ENCODE results near the gene KCND3. TPM values are rescaled to one million over a fixed set of nuclear protein-coding genes. Genes with fewer than 3 reads are reported as not detected.
A peak's percentile ranks its signal among the peaks of the same experiment; 100 is the strongest.

Gene KCND3
- total RNA-seq, 1 donor from 2014 or later = 0.43 TPM

GRCh38 chr1:111990026-111990877, 784 bp upstream of the KCND3 start:
- Mint-ChIP-seq H3K36me3 (ENCODE audit: low read depth, unreplicated experiment) (no peaks in the 10 kb centered on the region), H3K9me3 (ENCODE audit: unreplicated experiment) (peaks cover 3% of the 10 kb centered on the region), H3K27me3 (ENCODE audit: low read depth, unreplicated experiment) (peaks cover 88% of the 10 kb centered on the region), H3K4me1 (ENCODE audit: low read depth, unreplicated experiment) (peaks cover 5% of the 10 kb centered on the region), H3K4me3 (ENCODE audit: unreplicated experiment) (peak overlapping the region; percentile 85), H3K27ac (ENCODE audit: unreplicated experiment) (no peak overlapping the region)
- no peak for FAIRE-seq
- Histone ChIP-seq H3K27me3 (ENCODE audit: insufficient read depth, low read length) (peaks cover 56% of the 10 kb centered on the region), H3K9me3 (ENCODE audit: insufficient read depth, low read depth, low read length) (no peaks in the 10 kb centered on the region), H3K4me1 (ENCODE audit: insufficient read depth, low read length) (peaks cover 6% of the 10 kb centered on the region), H4K20me1 (ENCODE audit: insufficient read depth, low read length) (no peaks in the 10 kb centered on the region), H3K4me3 (ENCODE audit: insufficient read depth, low read depth, low read length) (peak overlapping the region; percentile 33), H3K9ac (ENCODE audit: low read length) (no peak overlapping the region), H3K36me3 (ENCODE audit: insufficient read depth, low read length) (no peaks in the 10 kb centered on the region), H2AFZ (ENCODE audit: low read depth, low read length) (peak overlapping the region; percentile 62), H3K79me2 (ENCODE audit: insufficient read depth, low read length) (no peaks in the 10 kb centered on the region), H3K4me2 (ENCODE audit: low read length) (peak overlapping the region; percentile 86), H3K27ac (ENCODE audit: low read depth, low read length) (no peak overlapping the region)
- TF ChIP-seq EZH2 (IDR thresholded peaks at IDR 0.05; ENCODE audit: insufficient read depth, low read length) (peak; percentile 46), CTCF (IDR thresholded peaks at IDR 0.05; ENCODE audit: insufficient read depth, low read depth, low read length) (no peak)
- DNase-seq (ENCODE audit: low read depth) = no peak

- peak overlapping the region; percentile 80 for H3K4me3 Mint-ChIP-seq (ENCODE audit: unreplicated experiment)
Observed at GRCh38 chr1:111988743-111989453, 570 bp downstream of the KCND3 start.

More at GRCh38 chr1:111988743-111989453, 570 bp downstream of the KCND3 start:
- peaks cover 5% of the 10 kb centered on the region for H3K4me1 Mint-ChIP-seq (ENCODE audit: low read depth, unreplicated experiment)
- TF ChIP-seq CTCF (IDR thresholded peaks at IDR 0.05; ENCODE audit: insufficient read depth, low read depth, low read length) = no peak
- TF ChIP-seq EZH2 (IDR thresholded peaks at IDR 0.05; ENCODE audit: insufficient read depth, low read length) = peak; percentile 36
- Histone ChIP-seq H3K4me1 (ENCODE audit: insufficient read depth, low read length) (peaks cover 6% of the 10 kb centered on the region), H3K4me3 (ENCODE audit: insufficient read depth, low read depth, low read length) (no peak overlapping the region), H3K36me3 (ENCODE audit: insufficient read depth, low read length) (no peaks in the 10 kb centered on the region), H4K20me1 (ENCODE audit: insufficient read depth, low read length) (no peaks in the 10 kb centered on the region), H3K79me2 (ENCODE audit: insufficient read depth, low read length) (no peaks in the 10 kb centered on the region), H3K27ac (ENCODE audit: low read depth, low read length) (no peak overlapping the region), H3K4me2 (ENCODE audit: low read length) (peak overlapping the region; percentile 86), H3K9me3 (ENCODE audit: insufficient read depth, low read depth, low read length) (no peaks in the 10 kb centered on the region), H3K27me3 (ENCODE audit: insufficient read depth, low read length) (peaks cover 56% of the 10 kb centered on the region), H2AFZ (ENCODE audit: low read depth, low read length) (peak overlapping the region; percentile 56), H3K9ac (ENCODE audit: low read length) (no peak overlapping the region)
- H3K27me3 Mint-ChIP-seq (ENCODE audit: low read depth, unreplicated experiment) = peaks cover 86% of the 10 kb centered on the region
- H3K9me3 Mint-ChIP-seq (ENCODE audit: unreplicated experiment) = peaks cover 3% of the 10 kb centered on the region
- peak overlapping the region; percentile 41 for H3K27ac Mint-ChIP-seq (ENCODE audit: unreplicated experiment)
- FAIRE-seq = no peak
- no peak for DNase-seq (ENCODE audit: low read depth)
- no peaks in the 10 kb centered on the region for H3K36me3 Mint-ChIP-seq (ENCODE audit: low read depth, unreplicated experiment)

Data from astrocyte (in vitro differentiated cells and primary cell).